ENCODE measurements around the gene F13A1. TPM values are rescaled to one million over a fixed set of nuclear protein-coding genes. Genes with fewer than 3 reads are reported as not detected.
"Not testable (repeated sequence)": the region's sequence is repeated elsewhere in the genome, so short reads cannot be mapped to it uniquely, and the experiment has no call there.

Gene F13A1
- total RNA-seq, 2 donors from 2014 or later, result 122 to 371 TPM

GRCh38 chr6:6328451-6328850 is 8.0 kb upstream of the F13A1 start:
- no peak for ATAC-seq
- no peak for DNase-seq
- intact Hi-C loops (cut with DNase I), result no loop called here

GRCh38 chr6:6323352-6323751 is 2.9 kb upstream of the F13A1 start:
- DNase-seq (no peak), ATAC-seq (no peak)
- intact Hi-C loops (cut with DNase I), result no loop called here

GRCh38 chr6:6320901-6321300 is 439 bp upstream of the F13A1 start:
- ATAC-seq (no peak), DNase-seq (no peak)
- intact Hi-C loops (cut with DNase I), result no loop called here

GRCh38 chr6:6317825-6318733 is 2.4 kb downstream of the F13A1 start:
- DNase-seq (peak; percentile 35), ATAC-seq (peak; percentile 50 to 71)
- intact Hi-C loops (cut with DNase I), result loop anchor here in 1 of 2 donors (5.0 kb wide), 1 partner anchor 261 kb away; no protein-coding TSS in a partner anchor

GRCh38 chr6:6317386-6317785 is 3.1 kb downstream of the F13A1 start:
- intact Hi-C loops (cut with DNase I), result loop anchor here in 1 of 2 donors (5.0 kb wide), 1 partner anchor 260 kb away; no protein-coding TSS in a partner anchor
- DNase-seq, result no peak
- no peak for ATAC-seq

GRCh38 chr6:6315660-6316059 is 4.8 kb downstream of the F13A1 start:
- ATAC-seq, result peak in 1 of 2 donors; percentile 56
- intact Hi-C loops (cut with DNase I), result loop anchor here in 1 of 2 donors (5.0 kb wide), 1 partner anchor 258 kb away; no protein-coding TSS in a partner anchor
- DNase-seq, result peak; percentile 50

- DNase-seq (no peak), ATAC-seq (no peak)
- intact Hi-C loops (cut with DNase I), result no loop called here
Observed at GRCh38 chr6:6314596-6314995, 5.9 kb downstream of the F13A1 start.

GRCh38 chr6:6312901-6313441 is 7.5 kb downstream of the F13A1 start:
- intact Hi-C loops (cut with DNase I), result no loop called here
- ATAC-seq (no peak), DNase-seq (no peak)

GRCh38 chr6:6305575-6305974 is 14.9 kb downstream of the F13A1 start:
- ATAC-seq, result no peak
- DNase-seq, result no peak

GRCh38 chr6:6300383-6300782 is 20.1 kb downstream of the F13A1 start:
- ATAC-seq; intact Hi-C loops (cut with DNase I); DNase-seq: not testable (repeated sequence)

More at GRCh38 chr6:6305575-6305974, 14.9 kb downstream of the F13A1 start:
- intact Hi-C loops (cut with DNase I), result no loop called here

- ATAC-seq (peak in 1 of 2 donors; percentile 50), DNase-seq (no peak)
- intact Hi-C loops (cut with DNase I), result no loop called here
Observed at GRCh38 chr6:6293317-6293716, 27.1 kb downstream of the F13A1 start.

- intact Hi-C loops (cut with DNase I), result no loop called here
- DNase-seq, result no peak
- ATAC-seq, result no peak
Observed at GRCh38 chr6:6287415-6287814, 33.0 kb downstream of the F13A1 start.

GRCh38 chr6:6285679-6286078 is 34.8 kb downstream of the F13A1 start:
- DNase-seq (no peak), ATAC-seq (no peak)
- intact Hi-C loops (cut with DNase I), result no loop called here

- ATAC-seq (no peak), DNase-seq (no peak)
- intact Hi-C loops (cut with DNase I), result no loop called here
Observed at GRCh38 chr6:6284221-6284966, 36.1 kb downstream of the F13A1 start.

GRCh38 chr6:6283746-6284145 is 36.7 kb downstream of the F13A1 start:
- no peak for DNase-seq
- no peak for ATAC-seq
- intact Hi-C loops (cut with DNase I), result no loop called here

- no peak for ATAC-seq
- intact Hi-C loops (cut with DNase I), result no loop called here
Observed at GRCh38 chr6:6282716-6283115, 37.7 kb downstream of the F13A1 start.

GRCh38 chr6:6277413-6277812 is 43.0 kb downstream of the F13A1 start:
- intact Hi-C loops (cut with DNase I), result no loop called here
- ATAC-seq (peak; percentile 44 to 58), DNase-seq (no peak)

More at GRCh38 chr6:6282716-6283115, 37.7 kb downstream of the F13A1 start:
- DNase-seq, result no peak

- intact Hi-C loops (cut with DNase I), result no loop called here
Observed at GRCh38 chr6:6270948-6271535, 49.4 kb downstream of the F13A1 start.

GRCh38 chr6:6260196-6260722 is 60.2 kb downstream of the F13A1 start:
- DNase-seq, result no peak
- intact Hi-C loops (cut with DNase I), result no loop called here
- ATAC-seq, result no peak

More at GRCh38 chr6:6270948-6271535, 49.4 kb downstream of the F13A1 start:
- DNase-seq (no peak), ATAC-seq (peak in 1 of 2 donors; percentile 19)

Data from left cardiac atrium (tissue), 4 donors.